Thyroid gland (tissue), 4 donors: ENCODE measurements around the gene C18orf54. TPM values are rescaled to one million over a fixed set of nuclear protein-coding genes. Genes with fewer than 3 reads are reported as not detected.

Experiments used
- DNase-seq, 2 donors: peaks; one replicate each; pipeline ENCODE4 v3.0.0-alpha.2; 2019
- H3K27ac ChIP-seq, 3 donors: fragments of 200-600 bp; sonication (generic); 1 replicate in 2 of 3; 2 replicates in 1 of 3; pipeline ENCODE4 v1.5.1; 2016 to 2019; ENCODE audit warnings: mild to moderate bottlenecking in 1 of 3, moderate library complexity in 1 of 3
- H3K27me3 ChIP-seq: fragments of 200-600 bp; sonication (generic); one replicate; pipeline ENCODE4 v1.5.1; 2019
- H3K36me3 ChIP-seq, 2 donors: fragments of 200-600 bp; sonication (generic); one replicate each; pipeline ENCODE4 v1.5.1; 2016 to 2019
- H3K4me1 ChIP-seq, 2 donors: fragments of 200-600 bp; sonication (generic); one replicate each; pipeline ENCODE4 v1.5.1; 2017 to 2019
- H3K4me3 ChIP-seq, 3 donors: fragments of 200-600 bp; sonication (generic); replicated peaks in 1 of 3; 1 replicate in 2 of 3; 2 replicates in 1 of 3; pipeline ENCODE4 v1.5.1; 2016; ENCODE audit warnings: mild to moderate bottlenecking in 1 of 3
- H3K9me3 ChIP-seq: fragments of 200-600 bp; sonication (generic); one replicate; pipeline ENCODE4 v1.5.1; 2017
- POLR2A ChIP-seq, 2 donors: fragments of 450-650 bp; IDR thresholded peaks; one replicate each; pipeline ENCODE4 v1.6.1; 2017; ENCODE audit warnings: antibody characterized with exemption in 2 of 2, mild to moderate bottlenecking in 2 of 2, moderate library complexity in 1 of 2
- WGBS, 2 donors: methylation state at CpG; one replicate each; pipeline ENCODE4 v1.1.5; 2017; 5-methylcytosine and 5-hydroxymethylcytosine counted together
- intact Hi-C: fragments of 100-400 bp; cut with DNase I; formaldehyde crosslinking; loops from one replicate; pipeline ENCODE4 v1.15.1; 2023
- total RNA-seq, 4 donors: library from RNA; depleted of rRNA; stranded (reverse); fragments of >200 nt; gene quantifications; one replicate each; pipeline ENCODE4 v1.2.3, GENCODE V29; 2016
- TF ChIP-seq, protein P1 (sequence below), 6 experiments: fragments of 200-600 bp in 3 of 6; fragments of 450-650 bp in 3 of 6; sonication (generic) in 3 of 6; IDR thresholded peaks; one replicate each; pipeline ENCODE4 v1.5.1; 2016 to 2019; ENCODE audit warnings: antibody characterized with exemption in 6 of 6, mild to moderate bottlenecking in 2 of 6, inconsistent platforms in 1 of 6, moderate library complexity in 1 of 6

The C18orf54 gene
- total RNA-seq, 4 donors from 2014 or later, result 0.96 to 2.2 (median 1.5) TPM

DNA sequence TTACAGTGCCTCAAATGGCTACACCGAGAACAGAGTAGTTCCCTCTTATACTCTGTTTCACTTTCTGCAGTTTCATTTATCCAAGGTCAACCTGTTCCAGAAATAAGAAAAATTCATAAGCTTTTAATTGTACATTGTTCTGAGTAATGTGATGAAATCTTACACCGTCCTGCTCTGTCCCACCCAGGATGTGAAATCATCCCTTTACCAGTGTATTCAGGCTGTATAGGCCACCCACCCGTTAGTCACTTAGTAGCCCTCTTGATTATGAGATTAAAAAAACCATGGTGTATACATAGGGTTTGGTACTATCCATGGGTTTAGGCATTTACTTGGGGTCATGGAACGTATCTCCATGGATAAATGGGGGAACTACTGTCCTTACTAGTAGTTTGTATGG, 29.9 kb upstream of the C18orf54 start:
- Histone ChIP-seq H3K4me3 (no peak overlapping the region), H3K4me1 (no peaks in the 10 kb centered on the region), H3K27me3 (no peaks in the 10 kb centered on the region), H3K27ac (no peak overlapping the region), H3K36me3 (no peaks in the 10 kb centered on the region), H3K9me3 (no peaks in the 10 kb centered on the region)
- TF ChIP-seq, protein P1, sequence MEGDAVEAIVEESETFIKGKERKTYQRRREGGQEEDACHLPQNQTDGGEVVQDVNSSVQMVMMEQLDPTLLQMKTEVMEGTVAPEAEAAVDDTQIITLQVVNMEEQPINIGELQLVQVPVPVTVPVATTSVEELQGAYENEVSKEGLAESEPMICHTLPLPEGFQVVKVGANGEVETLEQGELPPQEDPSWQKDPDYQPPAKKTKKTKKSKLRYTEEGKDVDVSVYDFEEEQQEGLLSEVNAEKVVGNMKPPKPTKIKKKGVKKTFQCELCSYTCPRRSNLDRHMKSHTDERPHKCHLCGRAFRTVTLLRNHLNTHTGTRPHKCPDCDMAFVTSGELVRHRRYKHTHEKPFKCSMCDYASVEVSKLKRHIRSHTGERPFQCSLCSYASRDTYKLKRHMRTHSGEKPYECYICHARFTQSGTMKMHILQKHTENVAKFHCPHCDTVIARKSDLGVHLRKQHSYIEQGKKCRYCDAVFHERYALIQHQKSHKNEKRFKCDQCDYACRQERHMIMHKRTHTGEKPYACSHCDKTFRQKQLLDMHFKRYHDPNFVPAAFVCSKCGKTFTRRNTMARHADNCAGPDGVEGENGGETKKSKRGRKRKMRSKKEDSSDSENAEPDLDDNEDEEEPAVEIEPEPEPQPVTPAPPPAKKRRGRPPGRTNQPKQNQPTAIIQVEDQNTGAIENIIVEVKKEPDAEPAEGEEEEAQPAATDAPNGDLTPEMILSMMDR (IDR thresholded peaks at IDR 0.05), result no peak
- TF ChIP-seq POLR2A (IDR thresholded peaks at IDR 0.05), result no peak
- WGBS, 2 donors, result 86 to 88% methylated on average over 4 of the region's 4 CpGs
- DNase-seq, result no peak
- intact Hi-C loops, result no loop called here

DNA sequence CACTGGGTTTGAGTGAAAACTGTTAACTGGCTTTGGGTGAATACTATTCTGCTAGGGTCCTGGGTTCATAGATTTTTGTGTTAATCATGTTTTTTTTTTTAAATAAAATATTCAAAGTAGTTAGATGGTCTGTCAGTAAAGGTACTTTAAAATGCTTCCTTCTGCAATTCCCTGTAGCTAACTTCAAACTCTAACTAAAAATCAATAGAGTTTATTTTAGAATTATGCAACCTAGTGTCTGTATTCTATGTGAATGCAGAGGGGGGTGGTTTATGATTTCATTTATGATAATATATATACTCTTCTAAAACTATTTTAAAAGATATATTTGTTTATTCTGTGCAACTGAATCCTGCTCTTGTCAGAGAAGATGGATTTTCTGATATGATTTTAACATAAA, 27.9 kb upstream of the C18orf54 start:
- intact Hi-C loops, result no loop called here
- no peaks in the 10 kb centered on the region for H3K9me3 ChIP-seq
- H3K36me3 ChIP-seq, result no peaks in the 10 kb centered on the region
- H3K4me3 ChIP-seq, result no peak overlapping the region
- H3K27ac ChIP-seq, result no peak overlapping the region
- TF ChIP-seq, protein P1 (IDR thresholded peaks at IDR 0.05), result no peak
- TF ChIP-seq POLR2A (IDR thresholded peaks at IDR 0.05), result no peak
- H3K27me3 ChIP-seq, result no peaks in the 10 kb centered on the region
- DNase-seq, result no peak
- no peaks in the 10 kb centered on the region for H3K4me1 ChIP-seq

DNA sequence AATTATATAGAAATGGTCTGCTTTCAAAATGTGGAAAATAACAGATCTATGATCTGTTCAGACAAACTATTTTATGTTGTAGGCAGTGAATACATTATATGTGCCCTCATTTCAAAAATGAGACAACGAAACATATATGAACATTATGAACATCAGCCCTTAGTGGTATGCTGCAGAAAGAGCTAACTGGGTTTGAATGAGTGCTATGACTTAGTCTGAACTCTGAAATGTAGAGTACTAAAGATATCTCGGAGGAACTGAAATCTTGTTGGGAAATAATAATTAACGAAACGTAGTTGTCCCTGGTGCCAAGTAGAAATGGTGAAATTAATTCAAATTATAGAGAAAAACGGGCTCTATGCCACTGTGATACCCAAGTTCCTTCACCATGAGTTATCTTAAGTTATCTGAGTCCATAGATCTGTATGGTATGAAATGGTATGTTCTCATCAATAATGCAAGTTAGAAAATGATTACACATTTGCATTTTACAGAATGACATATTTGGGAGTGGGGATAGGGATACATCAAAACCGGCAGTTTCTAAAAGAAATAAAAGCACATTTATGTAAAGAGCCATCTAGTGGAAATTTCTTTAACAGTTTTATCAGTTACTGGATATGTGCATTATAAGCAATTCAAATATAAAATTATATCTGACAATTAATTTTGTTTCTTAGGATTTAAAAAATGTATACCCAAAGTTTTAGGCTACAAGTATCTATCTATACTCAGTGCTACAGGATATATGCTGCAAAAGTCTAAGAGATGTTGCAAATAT, 26.7 kb upstream of the C18orf54 start:
- WGBS, 2 donors, result 74 to 75% methylated on average over 6 of the region's 6 CpGs
- H3K4me1 ChIP-seq, result no peaks in the 10 kb centered on the region
- no peak overlapping the region for H3K27ac ChIP-seq
- TF ChIP-seq, protein P1 (IDR thresholded peaks at IDR 0.05), result peak in 3 of 6 experiments; percentile 21 to 33 (median 29)
- no peak for TF ChIP-seq POLR2A (IDR thresholded peaks at IDR 0.05)
- H3K9me3 ChIP-seq, result no peaks in the 10 kb centered on the region
- no peak overlapping the region for H3K4me3 ChIP-seq
- no peaks in the 10 kb centered on the region for H3K36me3 ChIP-seq
- H3K27me3 ChIP-seq, result no peaks in the 10 kb centered on the region
- intact Hi-C loops, result no loop called here
- DNase-seq, result no peak

DNA sequence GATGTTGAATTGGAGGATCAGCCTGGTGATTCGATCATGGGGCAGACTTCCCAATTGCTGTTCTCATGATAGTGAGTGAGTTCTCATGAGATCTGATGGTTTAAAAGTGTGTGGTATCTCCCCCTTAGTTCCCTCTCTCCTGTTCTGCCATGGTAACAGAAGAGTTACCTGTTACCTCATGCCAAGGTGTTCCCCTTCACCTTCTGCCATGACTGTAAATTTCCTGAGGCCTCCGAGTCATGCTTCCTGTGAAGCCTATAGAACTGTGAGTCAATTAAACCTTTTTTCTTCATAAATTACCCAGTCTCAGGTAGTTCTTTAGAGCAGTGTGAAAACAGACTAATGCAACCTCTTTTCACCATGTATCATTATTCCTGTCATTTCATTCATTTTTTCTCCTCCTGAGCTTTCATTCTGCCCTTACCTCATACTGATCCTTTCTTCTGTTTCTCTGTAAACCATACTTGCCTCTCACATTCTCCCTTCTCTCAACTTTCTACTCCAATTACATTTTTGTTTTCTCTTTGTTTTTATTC, 22.0 kb upstream of the C18orf54 start:
- intact Hi-C loops, result no loop called here
- Histone ChIP-seq H3K9me3 (no peaks in the 10 kb centered on the region), H3K4me1 (no peaks in the 10 kb centered on the region), H3K27me3 (no peaks in the 10 kb centered on the region), H3K4me3 (no peak overlapping the region), H3K36me3 (no peaks in the 10 kb centered on the region), H3K27ac (no peak overlapping the region)
- TF ChIP-seq, protein P1 (IDR thresholded peaks at IDR 0.05), result no peak
- TF ChIP-seq POLR2A (IDR thresholded peaks at IDR 0.05), result no peak
- WGBS, 2 donors, result 89 to 93% methylated on average over 2 of the region's 2 CpGs
- no peak for DNase-seq

DNA sequence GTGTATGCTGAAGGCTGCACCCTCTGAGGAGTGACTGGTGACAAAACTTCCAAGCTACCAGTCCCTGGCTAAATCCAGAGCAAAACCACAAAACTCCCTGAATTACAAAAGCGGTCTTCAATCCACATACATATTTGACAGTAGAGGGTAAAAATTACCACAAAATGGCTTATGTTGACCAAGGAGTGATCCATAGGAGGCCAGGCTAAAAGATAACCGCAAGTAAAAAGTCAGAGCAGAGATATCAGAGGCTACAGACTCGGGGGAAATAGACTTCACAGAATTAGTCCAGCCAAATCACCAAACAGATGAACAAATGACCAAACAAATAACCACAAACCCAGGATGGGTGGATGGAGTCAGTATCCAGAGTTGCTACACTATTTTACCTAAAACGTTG, 19.5 kb upstream of the C18orf54 start:
- TF ChIP-seq POLR2A (IDR thresholded peaks at IDR 0.05), result no peak
- TF ChIP-seq, protein P1 (IDR thresholded peaks at IDR 0.05), result no peak
- 92 to 94% methylated on average over 4 of the region's 4 CpGs for WGBS, 2 donors
- H3K36me3 ChIP-seq, result no peaks in the 10 kb centered on the region
- intact Hi-C loops, result no loop called here
- H3K27ac ChIP-seq, result no peak overlapping the region
- no peaks in the 10 kb centered on the region for H3K9me3 ChIP-seq
- H3K4me3 ChIP-seq, result no peak overlapping the region
- no peak for DNase-seq
- H3K4me1 ChIP-seq, result no peaks in the 10 kb centered on the region
- H3K27me3 ChIP-seq, result no peaks in the 10 kb centered on the region
